ENCODE data around the gene PPHLN1.
A peak's percentile ranks its signal among the peaks of the same experiment; 100 is the strongest.

Gene PPHLN1

DNA sequence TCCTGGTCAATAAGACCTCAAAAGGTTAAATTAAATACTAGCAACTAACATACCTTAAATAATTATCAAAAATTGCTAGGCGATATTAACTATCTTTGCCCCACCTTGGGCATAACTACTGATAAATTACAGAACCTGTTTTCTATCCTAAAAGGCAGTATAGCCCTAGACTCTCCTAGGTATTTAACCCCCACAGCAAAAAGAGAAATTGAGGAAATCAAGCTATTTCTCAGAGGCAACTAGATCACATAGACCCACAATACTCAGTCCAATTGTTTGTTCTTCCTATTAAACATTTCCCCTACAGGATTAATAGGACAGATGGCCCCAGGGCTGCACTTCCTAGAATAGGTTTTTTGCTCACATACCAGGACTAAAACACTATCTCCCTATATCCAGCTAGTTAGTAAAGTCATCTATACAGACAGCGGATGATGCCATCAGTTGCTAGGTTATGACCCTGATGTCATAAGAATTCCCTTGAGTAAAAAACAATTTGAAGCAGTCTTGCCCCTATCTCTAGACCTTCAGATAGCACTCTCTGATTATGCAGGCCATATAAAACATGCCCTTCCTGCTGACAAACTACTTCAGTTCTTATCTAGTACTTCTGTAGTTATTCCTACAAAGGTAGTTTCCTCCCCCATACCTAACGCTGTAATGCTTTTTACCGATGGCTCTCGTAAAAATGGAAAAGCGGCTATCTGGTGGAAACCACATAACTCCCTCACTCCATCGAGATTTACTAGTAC, 118.4 kb downstream of the PPHLN1 start:
- no peak for DNase-seq

DNA sequence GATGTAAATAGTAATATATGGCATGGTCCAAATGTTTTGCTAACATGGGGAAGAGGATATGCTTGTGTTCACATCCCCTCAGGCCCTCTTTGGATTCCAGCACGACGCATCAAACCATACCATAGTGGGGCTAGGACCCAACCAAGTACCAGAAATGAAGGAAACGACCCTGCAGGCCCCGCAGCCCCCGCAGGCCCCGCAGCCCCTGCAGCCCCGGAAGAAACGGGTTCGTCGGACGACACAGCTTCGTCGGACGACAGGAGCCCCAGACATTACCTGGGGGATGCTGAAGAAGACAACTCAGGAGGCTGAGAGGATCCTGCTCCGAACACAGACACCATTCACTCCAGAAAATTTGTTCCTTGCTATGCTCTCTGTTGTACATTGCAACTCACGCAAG, 119.9 kb downstream of the PPHLN1 start:
- no peak for DNase-seq

DNA sequence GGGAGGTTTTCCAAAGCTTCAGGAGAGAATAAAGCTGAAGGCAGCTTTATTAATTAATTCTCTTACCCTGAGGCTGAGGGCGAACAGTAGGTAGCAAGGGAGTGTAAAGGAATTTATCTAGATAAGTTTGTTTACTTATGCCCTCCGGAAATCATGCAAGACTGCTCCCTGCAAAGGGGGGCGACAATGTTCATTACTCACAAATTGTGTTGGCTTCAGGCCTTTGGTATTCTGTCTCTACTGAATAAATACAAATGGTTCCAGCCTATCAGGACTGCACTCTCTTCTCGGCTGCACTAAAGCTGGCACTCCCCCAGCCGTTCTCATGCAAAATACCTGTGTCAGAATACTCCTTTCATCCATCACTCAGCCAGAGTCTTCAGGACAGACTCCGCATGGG, 120.8 kb downstream of the PPHLN1 start:
- DNase-seq = no peak

GRCh38 chr12:42447371-42447786, 121.4 kb downstream of the PPHLN1 start:
- DNase-seq = no peak

DNA sequence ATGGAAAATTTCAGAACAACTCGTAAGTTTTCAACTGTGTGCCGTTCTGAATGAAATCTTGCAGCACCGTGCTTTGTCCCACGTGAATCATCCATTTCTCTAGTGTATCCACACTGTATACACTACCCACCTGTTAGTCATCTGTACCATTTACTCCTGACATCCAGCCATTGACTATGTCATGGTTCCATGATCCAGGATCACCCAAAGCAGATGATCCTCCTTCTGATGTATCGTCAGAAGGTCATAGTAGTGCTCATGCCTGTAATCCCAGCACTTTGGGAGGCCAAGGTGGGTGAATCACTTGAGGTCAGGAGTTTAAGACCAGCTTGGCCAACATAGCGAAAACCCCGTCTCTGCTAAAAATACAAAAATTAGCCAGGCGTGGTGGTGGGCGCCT, 122.9 kb downstream of the PPHLN1 start:
- no peak for DNase-seq

DNA sequence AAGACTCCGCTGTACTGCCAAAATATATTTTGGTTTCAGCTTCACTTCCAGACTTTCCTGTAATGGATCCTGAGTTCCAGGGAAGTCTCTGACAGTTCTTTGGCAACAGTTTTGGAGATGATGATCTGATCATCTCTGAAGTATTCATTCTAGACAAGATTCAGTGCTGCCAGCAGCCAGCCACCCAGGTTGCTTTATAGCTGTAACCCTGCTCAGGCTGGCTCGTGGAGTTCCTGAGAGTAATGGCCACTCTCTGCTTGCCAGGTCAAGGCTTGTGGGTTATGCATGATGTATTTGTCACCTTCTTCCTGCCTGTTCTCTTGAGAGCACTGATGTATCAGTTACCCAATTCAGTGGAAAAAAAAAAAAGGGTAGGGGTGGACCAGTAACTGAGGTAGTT, 124.3 kb downstream of the PPHLN1 start:
- DNase-seq = no peak

- DNase-seq = no peak
Observed at GRCh38 chr12:42458575-42458974, 132.6 kb downstream of the PPHLN1 start.

GRCh38 chr12:42459336-42459847, 133.4 kb downstream of the PPHLN1 start:
- DNase-seq = no peak

DNA sequence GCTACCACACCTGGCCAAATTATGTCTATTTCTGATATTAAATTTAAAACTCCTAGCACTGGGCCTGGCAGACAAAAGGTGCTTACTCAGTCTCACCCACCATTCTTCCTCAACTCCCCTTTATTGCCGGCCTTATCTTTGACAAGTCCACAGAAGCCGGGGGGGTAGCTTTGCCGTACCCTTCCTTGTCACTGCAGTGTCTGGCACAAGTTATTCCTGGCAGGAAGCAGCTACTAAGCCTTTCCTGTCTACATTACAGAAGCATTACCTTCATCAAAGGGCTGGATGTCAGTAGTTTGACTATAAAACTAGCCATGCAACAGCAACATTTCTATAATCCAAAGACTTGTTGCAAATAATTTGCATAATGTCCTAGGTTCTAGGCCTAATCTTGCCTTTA, 136.5 kb downstream of the PPHLN1 start:
- no peak for DNase-seq

GRCh38 chr12:42463671-42464070, 137.7 kb downstream of the PPHLN1 start:
- no peak for DNase-seq

DNA sequence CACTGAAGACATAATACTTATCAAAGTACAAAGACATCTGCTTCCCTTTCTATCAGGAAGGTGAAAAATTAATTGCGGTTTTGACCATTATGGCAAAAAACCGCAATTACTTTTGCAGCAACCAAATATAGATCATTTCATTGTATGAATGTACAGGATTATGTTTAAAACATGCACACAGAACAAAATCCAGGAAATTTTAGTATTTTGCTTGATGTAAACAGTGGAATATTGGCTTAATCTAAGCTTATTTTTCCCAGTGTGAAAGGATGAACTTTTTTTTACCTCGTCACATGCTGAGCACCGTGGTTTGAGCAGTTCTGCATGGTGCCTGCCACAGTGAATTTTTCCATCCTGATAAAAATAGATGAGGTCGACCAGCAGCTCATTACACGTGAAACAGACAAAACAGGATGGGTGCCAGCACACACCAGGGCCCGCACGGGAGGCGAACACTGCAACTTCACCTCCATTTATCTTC, 142.4 kb downstream of the PPHLN1 start:
- no peak for DNase-seq

GRCh38 chr12:42468921-42469320, 143.0 kb downstream of the PPHLN1 start:
- no peak for DNase-seq

GRCh38 chr12:42469355-42470175, 143.6 kb downstream of the PPHLN1 start:
- no peak for DNase-seq

- no peak for DNase-seq
Observed at GRCh38 chr12:42472376-42472775, 146.4 kb downstream of the PPHLN1 start.

DNA sequence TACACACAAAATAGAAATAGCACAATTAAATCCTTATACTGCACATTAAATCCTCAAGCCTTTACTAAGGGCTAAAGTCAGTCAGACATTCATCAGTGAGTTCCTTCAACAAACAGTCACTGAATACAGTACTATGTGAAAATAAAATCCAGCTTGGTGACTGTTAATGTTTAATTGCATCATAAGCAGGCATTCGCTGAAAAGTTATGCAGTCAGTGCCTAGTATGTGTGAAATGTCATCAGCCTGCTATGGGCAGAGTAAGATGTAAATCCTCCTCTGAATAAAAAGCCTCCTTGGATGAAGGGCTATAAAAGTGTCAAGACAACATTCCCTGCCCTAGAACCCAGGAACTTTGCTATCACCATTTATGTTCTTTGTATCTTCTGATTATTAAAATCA, 147.2 kb downstream of the PPHLN1 start:
- no peak for DNase-seq

DNA sequence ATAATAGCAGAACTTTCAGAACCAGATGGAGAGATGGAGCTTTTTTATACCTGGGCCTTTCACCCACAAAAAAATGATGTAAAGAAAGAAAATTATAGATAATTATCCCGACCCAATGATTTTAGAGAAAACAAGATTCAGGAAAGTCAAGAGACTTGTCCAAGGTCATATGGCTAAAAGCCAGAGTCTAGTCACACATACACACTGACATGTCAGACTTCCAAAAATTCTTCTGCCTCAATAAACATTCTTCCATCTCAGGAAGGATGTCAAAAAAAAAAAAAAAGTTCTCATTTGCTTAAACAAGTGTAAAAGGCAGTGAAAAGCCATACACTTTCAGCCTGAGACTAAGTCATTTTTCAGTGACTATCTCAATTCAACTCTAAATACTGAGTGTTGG, 147.6 kb downstream of the PPHLN1 start:
- DNase-seq = no peak

GRCh38 chr12:42474391-42474790, 148.4 kb downstream of the PPHLN1 start:
- no peak for DNase-seq

- no peak for DNase-seq
Observed at GRCh38 chr12:42475106-42475505, 149.1 kb downstream of the PPHLN1 start.

DNA sequence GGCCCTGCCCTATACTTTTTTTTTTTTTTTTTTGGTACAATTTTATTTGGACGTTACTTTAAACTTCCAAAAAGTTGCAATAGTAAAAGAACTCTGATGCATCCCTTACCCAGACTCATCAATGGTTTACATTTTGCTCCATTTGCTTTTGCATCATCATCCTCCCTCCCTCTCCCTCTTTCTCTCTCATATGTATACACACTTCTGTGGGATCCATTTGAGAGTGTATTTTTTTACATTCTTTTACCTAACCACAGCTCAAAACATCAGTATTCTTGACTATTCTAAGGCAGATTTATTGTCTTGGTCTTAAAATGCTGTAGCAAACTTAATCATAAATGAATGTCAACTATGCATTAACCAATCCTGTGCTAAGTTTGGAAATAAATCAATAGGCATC, 152.0 kb downstream of the PPHLN1 start:
- DNase-seq = no peak

DNA sequence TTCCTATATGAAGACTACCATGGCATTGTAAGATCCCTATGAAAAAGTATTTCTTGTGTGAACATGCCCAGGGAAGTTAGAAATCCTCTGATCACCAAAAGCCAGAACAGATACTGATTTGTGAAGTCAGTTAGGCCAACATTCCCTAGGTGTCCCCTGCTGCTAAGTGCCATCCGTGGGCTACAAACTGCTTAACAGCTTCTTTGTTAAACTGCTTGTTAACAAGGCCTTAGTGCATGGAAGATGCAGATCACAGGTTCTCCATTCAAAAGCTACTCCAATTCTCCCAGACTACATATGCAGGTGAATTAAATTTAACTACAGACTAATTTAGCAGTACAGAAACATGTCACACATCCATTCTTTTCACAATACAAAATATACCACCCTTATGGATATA, 155.4 kb downstream of the PPHLN1 start:
- no peak for DNase-seq

DNA sequence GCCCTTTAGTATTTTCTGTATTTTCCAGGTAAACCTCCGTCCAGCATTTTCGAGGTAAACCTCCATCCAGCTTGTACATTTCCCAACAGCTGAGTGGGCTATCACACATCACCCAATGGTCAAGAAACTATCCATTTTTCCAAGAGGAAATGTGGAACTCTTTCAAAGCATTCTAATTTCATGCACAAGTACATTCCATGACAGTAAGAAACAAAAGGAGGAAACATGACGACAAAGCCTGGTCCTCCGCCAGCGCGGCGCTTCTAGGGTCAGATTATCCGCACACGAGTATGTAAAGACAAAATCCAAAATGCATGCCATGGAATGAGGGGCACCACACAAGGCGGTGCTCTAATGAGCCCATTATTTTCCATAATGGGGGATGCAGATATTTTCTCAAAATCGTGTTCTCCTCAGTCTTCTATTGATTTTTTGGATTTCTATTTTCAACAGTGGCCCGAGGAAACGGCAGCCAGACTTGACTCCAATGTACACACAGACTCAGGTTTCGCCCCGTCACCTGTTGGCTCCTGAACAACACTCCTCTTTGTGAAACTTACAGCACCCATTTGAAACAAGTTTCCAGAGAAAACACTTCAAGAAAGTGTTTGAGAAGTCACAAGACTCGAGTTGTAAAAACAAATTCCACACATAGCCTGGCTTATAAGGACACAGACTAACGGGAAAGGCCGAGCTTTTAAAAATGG, 156.2 kb downstream of the PPHLN1 start:
- DNase-seq = no peak

- peak; percentile 4 for DNase-seq
Observed at GRCh38 chr12:42482748-42483520, 157.0 kb downstream of the PPHLN1 start.

- DNase-seq = no peak
Observed at GRCh38 chr12:42483521-42483790, 157.5 kb downstream of the PPHLN1 start.
